SW 1271 (cell line): ENCODE results near the gene TLK1.
"Not testable (repeated sequence)": the region's sequence is repeated elsewhere in the genome, so short reads cannot be mapped to it uniquely, and the experiment has no call there.

ENCODE experiments used
- DNase-seq, 2 experiments: peaks; one replicate each; lab custom pipeline; 2025; lab: John Stamatoyannopoulos, UW

TLK1 gene

DNA sequence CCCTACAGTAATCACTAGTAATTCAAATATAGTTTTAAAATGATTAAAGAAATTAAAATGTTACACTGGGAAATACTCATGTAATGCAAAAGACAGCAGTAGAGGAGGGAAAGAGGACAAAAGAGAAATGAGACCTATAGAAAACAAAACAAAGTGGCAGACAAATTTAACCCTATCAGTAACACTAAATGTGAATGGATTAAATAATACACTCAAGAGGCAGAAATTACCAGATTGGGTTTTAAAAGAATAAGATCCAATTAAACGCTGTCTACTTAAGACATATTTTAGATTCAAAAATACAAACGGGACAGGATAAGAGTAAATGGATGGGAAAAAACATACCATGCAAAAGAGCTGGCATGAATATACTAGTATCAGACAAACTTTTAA, 17.0 kb downstream of the TLK1 start:
- DNase-seq = no peak

- no peak for DNase-seq
Observed at GRCh38 chr2:171142398-171142797, 18.3 kb downstream of the TLK1 start.

DNA sequence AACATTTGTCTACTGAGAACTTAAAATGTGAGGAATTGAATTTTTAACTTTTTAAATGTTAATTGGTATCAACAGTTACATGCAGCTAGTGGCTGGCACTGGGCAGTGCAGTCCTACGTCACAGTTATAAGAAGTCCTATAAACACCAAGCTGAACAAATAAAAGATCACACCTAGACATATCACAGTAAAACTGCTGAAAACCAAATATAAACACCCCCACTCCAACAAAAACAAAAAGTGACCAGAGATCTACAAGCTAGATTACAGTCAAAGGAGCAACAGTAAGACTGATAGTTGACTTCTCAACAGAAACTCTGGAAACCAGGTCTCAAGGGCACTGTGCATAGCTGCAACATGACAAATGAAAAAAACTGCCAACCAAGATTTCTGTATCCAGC, 19.4 kb downstream of the TLK1 start:
- no peak for DNase-seq

DNA sequence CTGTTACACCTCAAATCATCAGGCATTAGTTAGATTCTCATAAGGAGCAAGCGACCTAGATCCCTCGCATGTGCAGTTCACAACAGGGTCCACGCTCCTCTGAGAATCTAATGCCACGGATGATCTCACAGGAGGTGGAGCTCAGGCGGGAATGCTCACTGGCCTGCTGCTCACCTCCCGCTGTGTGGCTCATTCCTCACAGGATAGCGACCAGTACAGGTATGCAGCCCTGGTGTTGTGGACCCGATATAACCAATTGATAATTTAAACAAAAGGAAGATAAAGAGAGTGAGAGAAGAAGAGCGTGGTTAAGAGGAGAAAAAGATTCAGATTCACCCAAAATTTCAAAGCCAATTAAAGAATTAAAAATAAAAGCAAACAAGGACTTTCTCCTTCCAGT, 20.8 kb downstream of the TLK1 start:
- no peak for DNase-seq

GRCh38 chr2:171136024-171136423, 24.7 kb downstream of the TLK1 start:
- DNase-seq = no peak

- DNase-seq = no peak
Observed at GRCh38 chr2:171134624-171135230, 26.0 kb downstream of the TLK1 start.

DNA sequence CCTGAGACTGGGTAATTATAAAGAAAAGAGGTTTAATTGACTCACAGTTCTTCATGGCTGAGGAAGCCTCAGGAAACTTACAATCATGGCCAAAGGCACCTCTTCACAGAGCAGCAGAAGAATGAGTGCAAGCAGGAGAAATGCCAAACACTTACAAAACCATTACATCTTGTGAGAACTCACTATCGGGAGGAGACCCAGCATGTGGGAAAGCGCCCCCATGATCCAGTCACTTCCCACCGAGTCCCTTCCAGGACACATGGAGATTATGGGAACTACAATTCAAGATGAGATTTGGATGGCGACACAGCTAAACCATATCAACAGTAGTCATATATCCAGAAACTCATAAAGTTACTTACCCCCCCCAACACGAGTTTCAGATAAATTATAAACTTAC, 28.6 kb downstream of the TLK1 start:
- DNase-seq = no peak

DNA sequence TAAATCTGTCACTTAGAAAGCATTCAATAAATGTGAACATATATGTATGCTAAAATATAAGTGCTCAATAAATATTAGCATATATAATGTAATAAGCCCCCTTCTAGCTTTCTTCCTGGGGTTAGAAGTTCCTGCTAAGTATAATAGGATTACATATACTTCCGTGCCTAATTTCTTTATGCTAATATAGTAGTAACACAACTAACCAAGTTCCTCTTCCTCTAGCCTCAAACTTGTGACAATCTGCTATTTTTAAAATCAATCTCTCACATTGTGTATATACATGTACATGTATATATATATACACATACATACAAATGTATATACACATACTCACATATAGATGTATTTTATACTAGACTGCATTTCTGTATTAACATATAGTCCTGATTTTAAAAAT, 32.2 kb downstream of the TLK1 start:
- DNase-seq = no peak

GRCh38 chr2:171124541-171124940, 36.2 kb downstream of the TLK1 start:
- DNase-seq = no peak

DNA sequence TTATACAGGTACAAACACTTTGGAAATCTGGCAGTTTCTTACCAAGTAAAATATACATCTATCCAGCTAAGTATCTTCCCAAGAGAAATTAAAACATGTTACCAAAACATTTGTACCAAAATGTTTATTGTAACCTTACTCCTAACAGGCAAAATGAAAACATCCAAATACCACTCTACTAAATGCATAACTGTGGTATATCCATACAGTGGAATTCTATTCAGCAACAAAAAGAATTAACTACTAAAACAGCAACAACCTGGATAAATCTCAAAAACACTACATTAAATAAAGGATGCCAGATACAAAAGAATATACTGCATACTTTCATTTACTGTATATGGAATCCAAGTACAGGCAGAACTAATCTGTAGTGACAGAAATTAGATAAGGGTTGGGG, 51.1 kb downstream of the TLK1 start:
- DNase-seq = no peak

DNA sequence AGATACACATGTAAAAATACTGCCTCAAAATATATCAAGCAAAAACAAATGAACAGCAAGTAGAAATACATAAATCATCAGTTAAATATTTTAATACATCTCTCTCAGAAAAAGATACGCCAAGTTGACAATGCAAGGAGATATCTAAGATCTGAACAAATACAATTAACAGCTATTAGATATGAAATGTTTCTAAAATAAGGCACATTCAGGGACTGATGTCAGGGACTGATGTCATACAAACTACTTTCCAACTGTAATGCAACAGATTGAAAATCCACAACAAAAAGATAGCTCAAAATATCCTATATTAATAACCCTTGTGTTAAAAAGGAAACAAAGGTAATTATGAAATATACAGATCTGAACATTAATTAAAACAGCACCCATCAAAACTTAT, 51.7 kb downstream of the TLK1 start:
- DNase-seq = no peak

- DNase-seq = no peak
Observed at GRCh38 chr2:171107803-171108202, 52.9 kb downstream of the TLK1 start.

GRCh38 chr2:171104379-171104778, 56.3 kb downstream of the TLK1 start:
- no peak for DNase-seq

- no peak for DNase-seq
Observed at GRCh38 chr2:171102802-171103201, 57.9 kb downstream of the TLK1 start.

DNA sequence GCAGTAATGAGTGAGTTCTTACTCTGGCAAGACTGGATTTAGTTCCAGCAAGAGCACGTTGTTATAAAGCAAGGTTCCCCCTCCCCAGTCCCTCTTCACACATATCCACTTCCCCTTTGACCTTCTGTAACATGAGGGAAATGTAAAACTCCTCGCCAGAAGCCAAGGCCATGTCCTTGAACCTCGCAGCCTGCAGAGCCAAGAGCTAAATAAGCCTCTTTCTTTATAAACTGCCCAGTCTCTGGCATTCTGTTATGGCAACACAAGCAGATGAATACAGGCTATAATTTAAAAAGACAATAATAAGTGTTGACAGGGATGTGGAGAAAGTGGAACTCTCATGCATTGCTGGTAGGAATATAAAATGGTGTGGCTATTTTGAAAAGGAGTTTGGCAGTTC, 60.3 kb downstream of the TLK1 start:
- DNase-seq = no peak

DNA sequence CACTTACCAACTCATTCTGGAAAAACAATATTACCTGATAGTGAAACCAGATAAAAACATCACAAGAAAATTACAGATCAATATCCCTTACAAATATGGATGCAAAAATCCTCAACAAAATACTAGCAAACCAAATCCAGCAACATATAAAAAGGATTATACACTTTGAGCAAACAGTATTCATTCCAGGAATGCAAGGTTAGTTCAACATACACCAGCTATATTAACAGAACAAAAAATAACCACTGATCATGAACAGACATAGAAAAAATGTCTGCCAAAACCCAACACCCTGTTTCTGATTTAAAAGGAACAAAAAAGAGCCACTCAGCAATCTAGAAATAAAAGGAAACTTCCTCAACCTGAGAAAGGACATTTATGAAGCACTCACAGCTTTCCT, 62.1 kb downstream of the TLK1 start:
- DNase-seq = no peak

DNA sequence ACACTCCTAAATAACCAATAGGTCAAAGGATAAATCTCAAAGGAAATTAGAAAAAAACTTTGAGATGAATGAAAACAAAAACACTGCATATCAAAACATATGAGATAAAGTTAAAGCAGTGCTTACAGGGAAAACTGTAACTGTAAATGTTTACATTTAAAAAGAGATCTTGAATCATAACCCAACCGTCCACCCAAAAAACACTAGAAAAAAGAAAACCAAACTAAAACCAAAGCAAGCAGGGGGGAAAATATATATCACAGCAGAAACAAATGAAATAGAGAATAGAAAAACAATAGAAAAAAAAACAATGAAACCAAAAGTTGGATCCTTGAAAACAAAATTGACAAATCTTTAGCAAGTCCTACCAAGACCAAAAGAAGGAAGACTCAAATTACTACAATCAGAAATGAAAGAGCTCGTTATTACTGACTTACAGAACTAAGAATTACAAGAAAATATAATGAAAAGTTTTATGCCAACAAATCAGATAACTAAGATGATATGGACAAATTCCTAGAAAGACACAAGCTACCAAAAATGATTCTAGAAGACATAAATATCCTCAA, 65.6 kb downstream of the TLK1 start:
- DNase-seq = no peak

- DNase-seq = not testable (repeated sequence)
Observed at GRCh38 chr2:171091517-171091916, 69.2 kb downstream of the TLK1 start.

GRCh38 chr2:171089489-171089888, 71.2 kb downstream of the TLK1 start:
- no peak for DNase-seq

GRCh38 chr2:171088057-171088834, 72.4 kb downstream of the TLK1 start:
- DNase-seq = no peak

DNA sequence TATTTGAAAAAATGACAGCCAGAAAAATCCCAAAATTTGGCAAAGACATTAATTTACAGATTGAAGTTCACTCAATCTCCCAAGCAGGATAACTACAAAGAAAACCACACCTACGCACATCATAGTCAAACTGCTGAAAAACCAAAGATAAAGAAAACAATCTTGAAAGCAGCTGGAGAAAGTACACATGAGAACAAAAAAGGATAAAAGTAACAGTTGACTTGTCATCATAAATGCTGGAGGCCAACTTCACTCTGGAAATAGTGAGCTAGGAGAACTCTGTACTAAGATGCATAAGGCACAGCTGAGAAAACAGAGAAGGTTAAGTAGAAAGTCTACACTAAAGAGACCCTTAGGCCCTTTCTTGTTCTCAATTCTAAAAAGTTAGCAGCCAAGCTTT, 73.1 kb downstream of the TLK1 start:
- DNase-seq = no peak

GRCh38 chr2:171086352-171087290, 74.1 kb downstream of the TLK1 start:
- peak in 1 of 2 experiments; percentile 28 for DNase-seq
